ENCODE measurements around the gene EIF2A.

- TF ChIP-seq MED1 (CRISPR knock-in tag; IDR thresholded peaks at IDR 0.05; ENCODE audit: borderline replicate concordance) = no peak
- no peak for TF ChIP-seq CBFB (CRISPR knock-in tag; IDR thresholded peaks at IDR 0.05)
- TF ChIP-seq, protein P1, sequence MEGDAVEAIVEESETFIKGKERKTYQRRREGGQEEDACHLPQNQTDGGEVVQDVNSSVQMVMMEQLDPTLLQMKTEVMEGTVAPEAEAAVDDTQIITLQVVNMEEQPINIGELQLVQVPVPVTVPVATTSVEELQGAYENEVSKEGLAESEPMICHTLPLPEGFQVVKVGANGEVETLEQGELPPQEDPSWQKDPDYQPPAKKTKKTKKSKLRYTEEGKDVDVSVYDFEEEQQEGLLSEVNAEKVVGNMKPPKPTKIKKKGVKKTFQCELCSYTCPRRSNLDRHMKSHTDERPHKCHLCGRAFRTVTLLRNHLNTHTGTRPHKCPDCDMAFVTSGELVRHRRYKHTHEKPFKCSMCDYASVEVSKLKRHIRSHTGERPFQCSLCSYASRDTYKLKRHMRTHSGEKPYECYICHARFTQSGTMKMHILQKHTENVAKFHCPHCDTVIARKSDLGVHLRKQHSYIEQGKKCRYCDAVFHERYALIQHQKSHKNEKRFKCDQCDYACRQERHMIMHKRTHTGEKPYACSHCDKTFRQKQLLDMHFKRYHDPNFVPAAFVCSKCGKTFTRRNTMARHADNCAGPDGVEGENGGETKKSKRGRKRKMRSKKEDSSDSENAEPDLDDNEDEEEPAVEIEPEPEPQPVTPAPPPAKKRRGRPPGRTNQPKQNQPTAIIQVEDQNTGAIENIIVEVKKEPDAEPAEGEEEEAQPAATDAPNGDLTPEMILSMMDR (IDR thresholded peaks at IDR 0.05 in 2 of 3, conservative IDR thresholded peaks at IDR 0.05 in 1 of 3; ENCODE audit: insufficient read depth in 2 of 3, low read depth in 1 of 3, low read length in 3 of 3) = no peak
- TF ChIP-seq TAF1 (IDR thresholded peaks at IDR 0.05; ENCODE audit: control insufficient read depth, extremely low read depth, insufficient read depth, low read length, severe bottlenecking) = no peak
- TF ChIP-seq CBX8 (IDR thresholded peaks at IDR 0.05; ENCODE audit: borderline replicate concordance, extremely low read depth, low read depth, low read length, poor library complexity, severe bottlenecking) = no peak
- TF ChIP-seq TFE3 (CRISPR knock-in tag; IDR thresholded peaks at IDR 0.05) = no peak
- TF ChIP-seq, protein P2, sequence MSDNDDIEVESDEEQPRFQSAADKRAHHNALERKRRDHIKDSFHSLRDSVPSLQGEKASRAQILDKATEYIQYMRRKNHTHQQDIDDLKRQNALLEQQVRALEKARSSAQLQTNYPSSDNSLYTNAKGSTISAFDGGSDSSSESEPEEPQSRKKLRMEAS (CRISPR knock-in tag; IDR thresholded peaks at IDR 0.05) = no peak
Observed at GRCh38 chr3:150535204-150535603, 11.4 kb upstream of the EIF2A start.
